ENCODE measurements around the gene ZSWIM1. TPM values are rescaled to one million over a fixed set of nuclear protein-coding genes. Genes with fewer than 3 reads are reported as not detected.

The ZSWIM1 gene
- total and polyA plus RNA-seq, 7 donors: 3.5 to 10.0 (median 6.1) TPM

GRCh38 chr20:45911486-45912343 lies 30.7 kb downstream of the ZSWIM1 start, which contains the start of gene PLTP:
Gene PLTP, minus strand, starts transcription at chr20:45912155. Its CDS starts 703 bp downstream, at chr20:45911452.
- peaks cover 0 to 17% (median 4%) of the 10 kb centered on the region in 3 donors for H3K27me3 ChIP-seq (ENCODE audit: insufficient read depth in 3 of 3, low read length in 2 of 3)
- TF ChIP-seq, protein P1, sequence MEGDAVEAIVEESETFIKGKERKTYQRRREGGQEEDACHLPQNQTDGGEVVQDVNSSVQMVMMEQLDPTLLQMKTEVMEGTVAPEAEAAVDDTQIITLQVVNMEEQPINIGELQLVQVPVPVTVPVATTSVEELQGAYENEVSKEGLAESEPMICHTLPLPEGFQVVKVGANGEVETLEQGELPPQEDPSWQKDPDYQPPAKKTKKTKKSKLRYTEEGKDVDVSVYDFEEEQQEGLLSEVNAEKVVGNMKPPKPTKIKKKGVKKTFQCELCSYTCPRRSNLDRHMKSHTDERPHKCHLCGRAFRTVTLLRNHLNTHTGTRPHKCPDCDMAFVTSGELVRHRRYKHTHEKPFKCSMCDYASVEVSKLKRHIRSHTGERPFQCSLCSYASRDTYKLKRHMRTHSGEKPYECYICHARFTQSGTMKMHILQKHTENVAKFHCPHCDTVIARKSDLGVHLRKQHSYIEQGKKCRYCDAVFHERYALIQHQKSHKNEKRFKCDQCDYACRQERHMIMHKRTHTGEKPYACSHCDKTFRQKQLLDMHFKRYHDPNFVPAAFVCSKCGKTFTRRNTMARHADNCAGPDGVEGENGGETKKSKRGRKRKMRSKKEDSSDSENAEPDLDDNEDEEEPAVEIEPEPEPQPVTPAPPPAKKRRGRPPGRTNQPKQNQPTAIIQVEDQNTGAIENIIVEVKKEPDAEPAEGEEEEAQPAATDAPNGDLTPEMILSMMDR (IDR thresholded peaks at IDR 0.05): no peak
- peak; percentile 34 to 55 (median 37) for ATAC-seq
- intact Hi-C loops (cut with DNase I): no loop called here
- no peaks in the 10 kb centered on the region for H3K36me3 ChIP-seq (ENCODE audit: insufficient read depth in 1 of 2, low read depth in 1 of 2)
- H3K4me3 ChIP-seq: peak within 1 kb of the TSS; percentile 65
- peaks cover 12% of the 10 kb centered on the region for H3K4me1 ChIP-seq
- peak; percentile 75 to 82 for DNase-seq
- H3K27ac ChIP-seq: peak within 1 kb of the TSS; percentile 65
- no peaks in the 10 kb centered on the region for H3K9me3 ChIP-seq
- 1% methylated on average over 47 to 58 of the region's 58 CpGs for WGBS, 3 donors

GRCh38 chr20:45912344-45912682 lies 31.3 kb downstream of the ZSWIM1 start:
- Histone ChIP-seq H3K4me1 (peaks cover 12% of the 10 kb centered on the region), H3K4me3 (peak overlapping the region; percentile 65), H3K36me3 (ENCODE audit: insufficient read depth in 1 of 2, low read depth in 1 of 2) (no peaks in the 10 kb centered on the region), H3K27ac (peak overlapping the region; percentile 65), H3K27me3 (ENCODE audit: insufficient read depth in 3 of 3, low read length in 2 of 3) (peaks cover 0 to 17% (median 4%) of the 10 kb centered on the region in 3 donors), H3K9me3 (no peaks in the 10 kb centered on the region)
- intact Hi-C loops (cut with DNase I): no loop called here
- WGBS, 3 donors: 20 to 22% (median 21%) methylated on average over 4 of the region's 4 CpGs
- ATAC-seq: no peak
- TF ChIP-seq, protein P1 (IDR thresholded peaks at IDR 0.05): no peak
- no peak for DNase-seq

- intact Hi-C loops (cut with DNase I): no loop called here
- Histone ChIP-seq H3K27ac (no peak overlapping the region), H3K4me3 (no peak overlapping the region), H3K9me3 (no peaks in the 10 kb centered on the region), H3K36me3 (ENCODE audit: insufficient read depth in 1 of 2, low read depth in 1 of 2) (no peaks in the 10 kb centered on the region), H3K4me1 (peaks cover 12% of the 10 kb centered on the region), H3K27me3 (ENCODE audit: insufficient read depth in 3 of 3, low read length in 2 of 3) (peaks cover 0 to 17% (median 4%) of the 10 kb centered on the region in 3 donors)
- ATAC-seq (no peak), DNase-seq (no peak)
- WGBS, 3 donors: 46 to 56% (median 50%) methylated on average over 5 of the region's 5 CpGs
- TF ChIP-seq, protein P1 (IDR thresholded peaks at IDR 0.05): no peak
Observed at GRCh38 chr20:45913116-45913515, 32.1 kb downstream of the ZSWIM1 start.

DNA sequence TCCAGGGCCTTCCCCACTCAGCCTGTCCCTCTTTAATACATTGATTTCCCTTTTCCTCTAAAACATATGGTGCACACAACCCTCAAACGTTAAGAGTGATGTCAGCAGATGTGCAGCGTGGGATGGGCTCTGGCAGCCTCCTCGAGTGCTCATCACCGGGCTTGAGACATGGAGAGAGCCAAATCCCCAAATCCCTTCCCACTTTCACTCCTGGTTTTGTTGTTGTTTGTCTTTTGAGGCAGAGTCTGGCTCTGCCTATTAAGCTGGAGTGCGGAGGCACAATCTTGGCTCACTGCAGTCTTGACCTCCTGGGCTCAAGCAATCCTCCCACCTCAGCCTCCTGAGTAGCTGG lies 36.7 kb downstream of the ZSWIM1 start:
- ATAC-seq (peak in 2 of 4 donors; percentile 31 to 33), DNase-seq (peak in 1 of 2 donors; percentile 49)
- H3K9me3 ChIP-seq: no peaks in the 10 kb centered on the region
- intact Hi-C loops (cut with DNase I): no loop called here
- TF ChIP-seq, protein P1 (IDR thresholded peaks at IDR 0.05): no peak
- 32 to 41% (median 39%) methylated on average over 5 of the region's 5 CpGs for WGBS, 3 donors
- H3K4me3 ChIP-seq: no peak overlapping the region
- peaks cover 0 to 3% (median 0%) of the 10 kb centered on the region in 3 donors for H3K27me3 ChIP-seq (ENCODE audit: insufficient read depth in 3 of 3, low read length in 2 of 3)
- H3K27ac ChIP-seq: no peak overlapping the region
- H3K36me3 ChIP-seq (ENCODE audit: insufficient read depth in 1 of 2, low read depth in 1 of 2): no peaks in the 10 kb centered on the region
- no peaks in the 10 kb centered on the region for H3K4me1 ChIP-seq

Data from psoas muscle (tissue), 8 donors.